Measurements from ENCODE around the gene PTGDS. TPM values are rescaled to one million over a fixed set of nuclear protein-coding genes. Genes with fewer than 3 reads are reported as not detected.

Gene PTGDS
- total RNA-seq, 2 experiments from 2014 or later = 40.6 to 41.0 TPM

DNA sequence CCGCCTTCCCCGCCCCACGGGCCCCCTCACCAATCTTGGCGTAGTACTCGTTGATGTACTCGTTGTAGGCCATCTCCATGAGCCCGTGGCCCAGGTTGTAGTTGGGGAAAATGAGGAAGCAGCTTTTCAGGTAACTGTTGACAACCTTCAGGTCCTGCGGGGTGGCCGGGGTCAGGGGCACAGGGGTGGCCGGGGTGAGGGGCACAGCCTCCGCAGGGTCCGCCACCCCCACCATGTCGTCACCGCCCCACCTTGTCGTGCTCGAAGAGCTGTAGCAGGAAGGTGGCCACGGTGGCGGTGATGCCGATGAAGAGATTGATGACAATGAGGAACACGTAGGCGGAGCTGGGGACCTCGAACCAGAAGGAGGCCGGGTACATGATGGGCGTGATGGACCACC lies 33.9 kb downstream of the PTGDS start:
- TF ChIP-seq, protein P1, sequence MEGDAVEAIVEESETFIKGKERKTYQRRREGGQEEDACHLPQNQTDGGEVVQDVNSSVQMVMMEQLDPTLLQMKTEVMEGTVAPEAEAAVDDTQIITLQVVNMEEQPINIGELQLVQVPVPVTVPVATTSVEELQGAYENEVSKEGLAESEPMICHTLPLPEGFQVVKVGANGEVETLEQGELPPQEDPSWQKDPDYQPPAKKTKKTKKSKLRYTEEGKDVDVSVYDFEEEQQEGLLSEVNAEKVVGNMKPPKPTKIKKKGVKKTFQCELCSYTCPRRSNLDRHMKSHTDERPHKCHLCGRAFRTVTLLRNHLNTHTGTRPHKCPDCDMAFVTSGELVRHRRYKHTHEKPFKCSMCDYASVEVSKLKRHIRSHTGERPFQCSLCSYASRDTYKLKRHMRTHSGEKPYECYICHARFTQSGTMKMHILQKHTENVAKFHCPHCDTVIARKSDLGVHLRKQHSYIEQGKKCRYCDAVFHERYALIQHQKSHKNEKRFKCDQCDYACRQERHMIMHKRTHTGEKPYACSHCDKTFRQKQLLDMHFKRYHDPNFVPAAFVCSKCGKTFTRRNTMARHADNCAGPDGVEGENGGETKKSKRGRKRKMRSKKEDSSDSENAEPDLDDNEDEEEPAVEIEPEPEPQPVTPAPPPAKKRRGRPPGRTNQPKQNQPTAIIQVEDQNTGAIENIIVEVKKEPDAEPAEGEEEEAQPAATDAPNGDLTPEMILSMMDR (IDR thresholded peaks at IDR 0.05) = no peak
- ChIA-PET CTCF (interaction anchor here (0.5 kb wide), 1 partner anchor 10 kb away, joined by 3 read pairs; no protein-coding TSS in a partner anchor), POLR2A (no interaction called here)
- no peak for ATAC-seq (ENCODE audit: poor library complexity)
- H3K9me3 ChIP-seq (ENCODE audit: control insufficient read depth in 1 of 2, insufficient read depth in 1 of 2, low read length in 2 of 2) = no peaks in the 10 kb centered on the region
- H3K27me3 Mint-ChIP-seq = no peaks in the 10 kb centered on the region
- no peak overlapping the region for H3K4me3 ChIP-seq (ENCODE audit: low read length)
- no peak for DNase-seq
- H3K27me3 ChIP-seq (ENCODE audit: control insufficient read depth in 1 of 2, insufficient read depth in 2 of 2, low read length in 2 of 2) = no peaks in the 10 kb centered on the region
- no peaks in the 10 kb centered on the region for H3K9me3 Mint-ChIP-seq
- no peak overlapping the region for H3K27ac ChIP-seq (ENCODE audit: low read depth in 1 of 2, low read length in 2 of 2)
- no peaks in the 10 kb centered on the region for H3K4me1 ChIP-seq (ENCODE audit: insufficient read depth, low read length)
- H3K4me3 Mint-ChIP-seq = no peak overlapping the region
- H3K27ac Mint-ChIP-seq = no peak overlapping the region
- no peaks in the 10 kb centered on the region for H3K4me1 Mint-ChIP-seq (ENCODE audit: low read depth)
- H3K36me3 ChIP-seq (ENCODE audit: insufficient read depth, low read length) = peaks cover 44% of the 10 kb centered on the region
- peaks cover 5% of the 10 kb centered on the region for H3K36me3 Mint-ChIP-seq (ENCODE audit: low read depth)
- intact Hi-C loops (cut with DNase I, micrococcal nuclease) = no loop called here

DNA sequence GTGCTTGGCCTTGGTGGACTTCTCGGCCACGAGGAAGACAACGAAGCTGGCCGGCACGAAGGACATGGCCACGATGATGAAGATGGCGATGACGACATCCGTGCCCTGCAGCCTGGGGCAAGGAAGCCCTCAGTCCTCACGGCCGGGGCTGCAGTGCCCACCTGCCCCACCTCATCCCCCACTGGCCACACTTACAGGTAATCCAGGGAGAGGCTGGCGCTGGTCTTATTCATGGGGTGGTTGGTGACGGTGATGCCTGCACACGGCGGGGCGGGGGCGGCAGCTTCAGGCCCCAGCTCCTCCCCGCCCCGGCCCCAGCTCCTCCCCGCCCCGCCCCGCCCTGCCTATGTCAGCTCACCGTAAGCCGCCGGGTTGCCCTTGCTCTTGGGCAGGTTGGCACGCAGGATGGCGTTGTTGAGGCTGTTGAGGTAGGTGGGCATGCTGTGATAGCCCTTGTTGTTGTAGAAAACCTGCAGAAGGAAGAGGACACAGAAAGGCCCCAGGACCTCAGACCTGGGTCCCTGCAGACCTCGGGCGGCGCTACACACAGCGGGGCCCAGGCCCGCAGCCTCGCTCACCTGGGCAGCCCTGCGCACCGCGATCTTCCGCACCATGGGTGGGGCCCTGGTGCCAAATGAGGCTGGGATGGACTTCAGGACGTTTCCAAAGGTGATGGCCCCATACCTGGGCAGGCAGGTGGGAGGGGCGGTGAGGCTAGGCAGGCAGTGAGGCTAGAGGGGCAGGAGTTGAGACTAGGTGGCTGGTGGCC lies 34.8 kb downstream of the PTGDS start:
- Mint-ChIP-seq H3K4me3 (no peak overlapping the region), H3K27ac (no peak overlapping the region), H3K36me3 (ENCODE audit: low read depth) (peaks cover 10% of the 10 kb centered on the region), H3K27me3 (no peaks in the 10 kb centered on the region), H3K4me1 (ENCODE audit: low read depth) (no peaks in the 10 kb centered on the region), H3K9me3 (no peaks in the 10 kb centered on the region)
- DNase-seq = no peak
- peaks cover 49% of the 10 kb centered on the region for H3K36me3 ChIP-seq (ENCODE audit: insufficient read depth, low read length)
- H3K27me3 ChIP-seq (ENCODE audit: control insufficient read depth in 1 of 2, insufficient read depth in 2 of 2, low read length in 2 of 2) = no peaks in the 10 kb centered on the region
- no peak for ATAC-seq (ENCODE audit: poor library complexity)
- intact Hi-C loops (cut with DNase I, micrococcal nuclease) = no loop called here
- no peaks in the 10 kb centered on the region for H3K9me3 ChIP-seq (ENCODE audit: control insufficient read depth in 1 of 2, insufficient read depth in 1 of 2, low read length in 2 of 2)
- H3K27ac ChIP-seq (ENCODE audit: low read depth in 1 of 2, low read length in 2 of 2) = no peak overlapping the region
- ChIA-PET CTCF (no interaction called here), POLR2A (no interaction called here)
- H3K4me3 ChIP-seq (ENCODE audit: low read length) = no peak overlapping the region
- TF ChIP-seq, protein P1 (IDR thresholded peaks at IDR 0.05) = no peak
- H3K4me1 ChIP-seq (ENCODE audit: insufficient read depth, low read length) = no peaks in the 10 kb centered on the region

GRCh38 chr9:137012694-137013570 lies 35.6 kb downstream of the PTGDS start:
- CTCF ChIA-PET = no interaction called here

More at GRCh38 chr9:137012694-137013570, 35.6 kb downstream of the PTGDS start:
- H3K36me3 ChIP-seq (ENCODE audit: insufficient read depth, low read length) = peaks cover 58% of the 10 kb centered on the region
- intact Hi-C loops (cut with DNase I, micrococcal nuclease) = no loop called here
- POLR2A ChIA-PET = no interaction called here
- H3K27ac ChIP-seq (ENCODE audit: low read depth in 1 of 2, low read length in 2 of 2) = no peak overlapping the region
- ATAC-seq (ENCODE audit: poor library complexity) (no peak), DNase-seq (no peak)
- H3K27me3 ChIP-seq (ENCODE audit: control insufficient read depth in 1 of 2, insufficient read depth in 2 of 2, low read length in 2 of 2) = no peaks in the 10 kb centered on the region
- no peak overlapping the region for H3K4me3 Mint-ChIP-seq
- H3K27me3 Mint-ChIP-seq = no peaks in the 10 kb centered on the region
- no peaks in the 10 kb centered on the region for H3K4me1 Mint-ChIP-seq (ENCODE audit: low read depth)
- no peaks in the 10 kb centered on the region for H3K9me3 ChIP-seq (ENCODE audit: control insufficient read depth in 1 of 2, insufficient read depth in 1 of 2, low read length in 2 of 2)
- peaks cover 11% of the 10 kb centered on the region for H3K36me3 Mint-ChIP-seq (ENCODE audit: low read depth)
- TF ChIP-seq, protein P1 (IDR thresholded peaks at IDR 0.05) = no peak
- H3K4me3 ChIP-seq (ENCODE audit: low read length) = no peak overlapping the region
- no peaks in the 10 kb centered on the region for H3K9me3 Mint-ChIP-seq
- H3K4me1 ChIP-seq (ENCODE audit: insufficient read depth, low read length) = no peaks in the 10 kb centered on the region
- no peak overlapping the region for H3K27ac Mint-ChIP-seq

Measured in CD4-positive, alpha-beta T cell (primary cell).